HepG2 (cell line): ENCODE data around the gene NOX3. TPM values are rescaled to one million over a fixed set of nuclear protein-coding genes. Genes with fewer than 3 reads are reported as not detected.

Source experiments
- ADNP ChIP-seq: sonication (generic); formaldehyde crosslinking; IDR thresholded peaks from 2 replicates; pipeline ENCODE4 v1.4.0; 2020; ENCODE audit warnings: missing genetic modification reagents
- ATF3 ChIP-seq: sonication (generic); formaldehyde crosslinking; IDR thresholded peaks from 2 replicates; pipeline ENCODE4 v1.4.0; 2020; ENCODE audit warnings: missing genetic modification reagents
- CBX2 ChIP-seq, 2 experiments: fragments of 200-600 bp in 1 of 2; sonication (generic); formaldehyde crosslinking in 1 of 2; IDR thresholded peaks; 2 replicates each; pipeline versions ENCODE4 v1.7.0 to v1.8.1; 2018 to 2022; ENCODE audit warnings: low read depth in 2 of 2, low read length in 1 of 2, mild to moderate bottlenecking in 1 of 2, missing genetic modification reagents in 1 of 2
- CEBPB ChIP-seq: IDR thresholded peaks from 2 replicates; pipeline ENCODE4 v1.6.1; 2011; ENCODE audit warnings: low read depth, low read length, improper control_type of control experiment, borderline replicate concordance
- EED ChIP-seq: sonication (generic); formaldehyde crosslinking; IDR thresholded peaks from 2 replicates; pipeline ENCODE4 v1.5.0; 2020; ENCODE audit warnings: mild to moderate bottlenecking, missing genetic modification reagents
- EP300 ChIP-seq, 3 experiments: sonication (generic) in 1 of 3; formaldehyde crosslinking in 1 of 3; IDR thresholded peaks; 2 replicates each; pipeline versions ENCODE4 v1.5.1 to v1.6.1; 2011 to 2020; ENCODE audit warnings: low read depth in 2 of 3, low read length in 2 of 3, borderline replicate concordance in 1 of 3, improper control_type of control experiment in 1 of 3, mild to moderate bottlenecking in 1 of 3, missing genetic modification reagents in 1 of 3, moderate library complexity in 1 of 3
- FOXP1 ChIP-seq, 2 experiments: fragments of 450-650 bp in 1 of 2; IDR thresholded peaks; 2 replicates each; pipeline ENCODE4 v1.6.1; 2017 to 2018; ENCODE audit warnings: antibody characterized with exemption in 1 of 2
- HNF4A ChIP-seq: sonication (generic); formaldehyde crosslinking; IDR thresholded peaks from 2 replicates; pipeline ENCODE4 v1.4.0; 2020; ENCODE audit warnings: missing genetic modification reagents
- MLLT10 ChIP-seq: sonication (generic); formaldehyde crosslinking; IDR thresholded peaks from 2 replicates; pipeline ENCODE4 v1.4.0; 2020; ENCODE audit warnings: missing genetic modification reagents
- NBN ChIP-seq: fragments of 450-650 bp; conservative IDR thresholded peaks from 2 replicates; pipeline ENCODE4 v1.6.1; 2017
- POGZ ChIP-seq: sonication (generic); formaldehyde crosslinking; IDR thresholded peaks from 2 replicates; pipeline ENCODE4 v1.4.0; 2020; ENCODE audit warnings: mild to moderate bottlenecking, missing genetic modification reagents
- PRMT3 ChIP-seq: sonication (generic); formaldehyde crosslinking; IDR thresholded peaks from 2 replicates; pipeline ENCODE4 v1.8.1; 2022; ENCODE audit warnings: low read depth, mild to moderate bottlenecking, moderate library complexity, missing genetic modification reagents, borderline replicate concordance
- SUZ12 ChIP-seq: fragments of 150-350 bp; IDR thresholded peaks from 2 replicates; pipeline ENCODE4 v1.6.1; 2014; ENCODE audit warnings: low read depth, low read length
- TERF1 ChIP-seq: sonication (generic); formaldehyde crosslinking; IDR thresholded peaks from 2 replicates; pipeline ENCODE4 v1.8.0; 2022; ENCODE audit warnings: mild to moderate bottlenecking, missing genetic modification reagents, moderate library complexity
- ZNF160 ChIP-seq: sonication (generic); formaldehyde crosslinking; IDR thresholded peaks from 2 replicates; pipeline ENCODE4 v1.8.0; 2022; ENCODE audit warnings: mild to moderate bottlenecking, inconsistent platforms, missing genetic modification reagents
- ZNF234 ChIP-seq: sonication (generic); formaldehyde crosslinking; conservative IDR thresholded peaks from 2 replicates; pipeline ENCODE4 v1.5.1; 2020; ENCODE audit warnings: mild to moderate bottlenecking, missing genetic modification reagents
- ZNF263 ChIP-seq: sonication (generic); formaldehyde crosslinking; IDR thresholded peaks from 2 replicates; pipeline ENCODE4 v1.4.0; 2020; ENCODE audit warnings: missing genetic modification reagents
- ZNF317 ChIP-seq: sonication (generic); formaldehyde crosslinking; IDR thresholded peaks from 2 replicates; pipeline ENCODE4 v1.5.0; 2020; ENCODE audit warnings: mild to moderate bottlenecking, missing genetic modification reagents
- ZNF354B ChIP-seq: sonication (generic); formaldehyde crosslinking; IDR thresholded peaks from 2 replicates; pipeline ENCODE4 v1.8.0; 2022; ENCODE audit warnings: mild to moderate bottlenecking, missing genetic modification reagents
- ZNF564 ChIP-seq: sonication (generic); formaldehyde crosslinking; IDR thresholded peaks from 2 replicates; pipeline ENCODE4 v1.8.1; 2023; ENCODE audit warnings: mild to moderate bottlenecking, missing genetic modification reagents
- ZNF652 ChIP-seq: IDR thresholded peaks from 2 replicates; pipeline ENCODE4 v1.6.1; 2016; ENCODE audit warnings: low read depth, borderline replicate concordance
- ZNF660 ChIP-seq: sonication (generic); formaldehyde crosslinking; IDR thresholded peaks from 2 replicates; pipeline ENCODE4 v1.5.1; 2020; ENCODE audit warnings: mild to moderate bottlenecking, low read depth, missing genetic modification reagents, borderline replicate concordance
- ZNF672 ChIP-seq: sonication (generic); formaldehyde crosslinking; IDR thresholded peaks from 2 replicates; pipeline ENCODE4 v1.8.1; 2022; ENCODE audit warnings: missing genetic modification reagents
- ZNF713 ChIP-seq: sonication (generic); formaldehyde crosslinking; IDR thresholded peaks from 2 replicates; pipeline ENCODE4 v1.4.0; 2020; ENCODE audit warnings: mild to moderate bottlenecking, missing genetic modification reagents
- ZNF781 ChIP-seq: sonication (generic); formaldehyde crosslinking; IDR thresholded peaks from 2 replicates; pipeline ENCODE4 v1.5.1; 2020; ENCODE audit warnings: borderline replicate concordance, mild to moderate bottlenecking, missing genetic modification reagents; ENCODE audit errors: not compliant biosample characterization
- polyA plus RNA-seq, 8 experiments: library from polyadenylated mRNA; depleted of rRNA in 3 of 8; stranded (reverse) in 7 of 8; unstranded in 1 of 8; fragments of >200 nt; fragmentation: Illumina TruSeq in 4 of 8; extraction: Trizol in 4 of 8; gene quantifications; 2 replicates each; pipeline versions ENCODE4 v1.2.1 to v1.2.3, GENCODE V29; 2011 to 2016; ENCODE audit warnings: low read depth in 4 of 8, missing spikeins in 1 of 8, mixed read lengths in 1 of 8; ENCODE audit not compliant: insufficient read depth in 1 of 8
- total RNA-seq, 5 experiments: library from RNA; depleted of rRNA; stranded (reverse); fragments of >200 nt; fragmentation: Illumina TruSeq; extraction: Trizol; gene quantifications; 2 replicates each; pipeline ENCODE4 v1.2.3, GENCODE V29; 2016; ENCODE audit warnings: low read depth in 1 of 5
- TF ChIP-seq, protein P1 (sequence below), 2 experiments: sonication (generic) in 1 of 2; formaldehyde crosslinking in 1 of 2; IDR thresholded peaks; 2 replicates each; pipeline versions ENCODE4 v1.4.0 to v1.6.1; 2018 to 2020; ENCODE audit warnings: missing genetic modification reagents in 2 of 2, borderline replicate concordance in 1 of 2, low read depth in 1 of 2, mild to moderate bottlenecking in 1 of 2, missing biosample characterization in 1 of 2
- TF ChIP-seq, protein P2 (sequence below): sonication (generic); formaldehyde crosslinking; IDR thresholded peaks from 2 replicates; pipeline ENCODE4 v1.5.1; 2020; ENCODE audit warnings: mild to moderate bottlenecking, missing genetic modification reagents, borderline replicate concordance

NOX3 gene
- total and polyA plus RNA-seq, 2 of the 13 experiments (the other 11 are each of a cell fraction or from before 2014, with no cell fraction given): 0.09 to 0.18 TPM

DNA sequence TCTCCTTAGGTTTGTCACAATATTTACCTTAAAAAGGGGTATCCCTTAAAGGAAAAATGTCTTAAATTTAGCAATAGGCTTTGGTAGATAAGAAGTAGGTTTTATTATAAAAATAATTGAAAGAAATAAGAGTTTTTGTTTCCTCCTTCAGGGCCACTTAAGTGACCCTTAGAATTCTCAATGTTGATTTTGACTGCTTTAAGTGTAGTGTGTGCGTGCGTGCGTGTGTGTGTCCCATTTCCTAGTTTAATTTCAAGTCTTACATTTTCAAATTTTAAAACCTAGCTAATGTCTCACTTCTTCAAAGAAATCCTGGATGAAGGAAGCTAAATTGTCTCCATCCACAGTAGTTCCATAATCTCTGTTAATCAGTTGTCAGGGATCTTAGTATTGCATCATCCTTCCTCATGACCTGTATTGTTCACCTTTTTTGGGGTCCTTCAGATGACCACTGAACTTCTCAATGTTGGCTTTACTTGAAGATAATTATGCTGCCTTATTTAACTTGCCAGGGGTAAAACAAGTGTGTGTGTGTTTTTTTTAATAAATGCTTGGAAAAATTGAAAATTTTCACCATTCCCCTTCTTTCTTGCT is 90.7 kb downstream of the NOX3 start (continued):
- TF ChIP-seq CBX2 (IDR thresholded peaks at IDR 0.05; ENCODE audit: low read depth, low read length) (no peak), CBX2 (CRISPR knock-in tag; IDR thresholded peaks at IDR 0.05; ENCODE audit: low read depth) (no peak), ZNF160 (CRISPR knock-in tag) (no peak), ZNF781 (CRISPR knock-in tag) (no peak), ZNF354B (CRISPR knock-in tag) (no peak), NBN (no peak), POGZ (CRISPR knock-in tag) (no peak), ZNF317 (CRISPR knock-in tag) (peak; percentile 92), EP300 (IDR thresholded peaks at IDR 0.05; ENCODE audit: low read depth in 2 of 2, low read length in 2 of 2) (no peak), EP300 (CRISPR knock-in tag; IDR thresholded peaks at IDR 0.05; ENCODE audit: borderline replicate concordance) (no peak), ZNF564 (no peak), PRMT3 (CRISPR knock-in tag) (no peak), CEBPB (peak; percentile 88), HNF4A (CRISPR knock-in tag) (no peak), ADNP (CRISPR knock-in tag) (no peak), FOXP1 (IDR thresholded peaks at IDR 0.05) (no peak), FOXP1 (CRISPR knock-in tag; IDR thresholded peaks at IDR 0.05) (no peak), EED (CRISPR knock-in tag) (no peak), TERF1 (CRISPR knock-in tag) (no peak), ZNF234 (CRISPR knock-in tag) (0 out of 2 replicates have a peak, but pooled peaks have one; percentile 11), ZNF263 (CRISPR knock-in tag) (no peak), ZNF652 (CRISPR knock-in tag) (no peak), MLLT10 (CRISPR knock-in tag) (no peak), ZNF672 (CRISPR knock-in tag) (no peak), SUZ12 (no peak), ZNF713 (CRISPR knock-in tag) (no peak), ATF3 (CRISPR knock-in tag) (0 out of 2 replicates have a peak, but pooled peaks have one; percentile 52), ZNF660 (no peak)
- TF ChIP-seq, protein P1, sequence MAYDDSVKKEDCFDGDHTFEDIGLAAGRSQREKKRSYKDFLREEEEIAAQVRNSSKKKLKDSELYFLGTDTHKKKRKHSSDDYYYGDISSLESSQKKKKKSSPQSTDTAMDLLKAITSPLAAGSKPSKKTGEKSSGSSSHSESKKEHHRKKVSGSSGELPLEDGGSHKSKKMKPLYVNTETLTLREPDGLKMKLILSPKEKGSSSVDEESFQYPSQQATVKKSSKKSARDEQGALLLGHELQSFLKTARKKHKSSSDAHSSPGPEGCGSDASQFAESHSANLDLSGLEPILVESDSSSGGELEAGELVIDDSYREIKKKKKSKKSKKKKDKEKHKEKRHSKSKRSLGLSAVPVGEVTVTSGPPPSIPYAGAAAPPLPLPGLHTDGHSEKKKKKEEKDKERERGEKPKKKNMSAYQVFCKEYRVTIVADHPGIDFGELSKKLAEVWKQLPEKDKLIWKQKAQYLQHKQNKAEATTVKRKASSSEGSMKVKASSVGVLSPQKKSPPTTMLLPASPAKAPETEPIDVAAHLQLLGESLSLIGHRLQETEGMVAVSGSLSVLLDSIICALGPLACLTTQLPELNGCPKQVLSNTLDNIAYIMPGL (CRISPR knock-in tag; IDR thresholded peaks at IDR 0.05; ENCODE audit: borderline replicate concordance in 1 of 2, low read depth in 1 of 2): no peak
- TF ChIP-seq, protein P2, sequence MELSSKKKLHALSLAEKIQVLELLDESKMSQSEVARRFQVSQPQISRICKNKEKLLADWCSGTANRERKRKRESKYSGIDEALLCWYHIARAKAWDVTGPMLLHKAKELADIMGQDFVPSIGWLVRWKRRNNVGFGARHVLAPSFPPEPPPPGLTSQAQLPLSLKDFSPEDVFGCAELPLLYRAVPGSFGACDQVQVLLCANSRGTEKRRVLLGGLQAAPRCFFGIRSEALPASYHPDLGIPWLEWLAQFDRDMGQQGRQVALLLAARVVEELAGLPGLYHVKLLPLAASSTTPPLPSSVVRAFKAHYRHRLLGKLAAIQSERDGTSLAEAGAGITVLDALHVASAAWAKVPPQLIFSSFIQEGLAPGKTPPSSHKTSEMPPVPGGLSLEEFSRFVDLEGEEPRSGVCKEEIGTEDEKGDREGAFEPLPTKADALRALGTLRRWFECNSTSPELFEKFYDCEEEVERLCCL (CRISPR knock-in tag): no peak
